HEK293T (cell line): ENCODE results near the gene RUSC1.
"Not testable (repeated sequence)": the region's sequence is repeated elsewhere in the genome, so short reads cannot be mapped to it uniquely, and the experiment has no call there.

Experiments
- CTCF ChIA-PET: fragments of 350-600 bp; formaldehyde crosslinking; extraction: SDS; loops from one replicate; lab custom pipeline; 2021; ENCODE audit warnings: antibody characterized with exemption, inconsistent platforms; lab: Yijun Ruan, JAX
- POLR2A ChIA-PET: fragments of 350-600 bp; formaldehyde crosslinking; extraction: SDS; loops from one replicate; lab custom pipeline; 2020; ENCODE audit warnings: antibody characterized with exemption, inconsistent platforms; lab: Yijun Ruan, JAX
- DNase-seq: peaks from one replicate; pipeline ENCODE4 v3.0.0; 2012; ENCODE audit warnings: mixed read lengths; ENCODE audit errors: extremely low spot score
- ARNT ChIP-seq: fragments of 450-650 bp; IDR thresholded peaks from 2 replicates; pipeline ENCODE4 v1.6.1; 2017; ENCODE audit warnings: mild to moderate bottlenecking
- BHLHE40 ChIP-seq: fragments of 450-650 bp; IDR thresholded peaks from 2 replicates; pipeline ENCODE4 v1.6.1; 2016; ENCODE audit warnings: mild to moderate bottlenecking, moderate library complexity, borderline replicate concordance
- CTBP1 ChIP-seq: fragments of 450-650 bp; IDR thresholded peaks from 2 replicates; pipeline ENCODE4 v1.6.1; 2016; ENCODE audit warnings: borderline replicate concordance
- ELF4 ChIP-seq: fragments of 450-650 bp; IDR thresholded peaks from 2 replicates; pipeline ENCODE4 v1.6.1; 2017; ENCODE audit warnings: antibody characterized with exemption
- FOXA1 ChIP-seq: fragments of 450-650 bp; IDR thresholded peaks from 2 replicates; pipeline ENCODE4 v1.6.1; 2016; ENCODE audit warnings: mild to moderate bottlenecking
- FOXK2 ChIP-seq: fragments of 450-650 bp; IDR thresholded peaks from 2 replicates; pipeline ENCODE4 v1.6.1; 2016; ENCODE audit warnings: mild to moderate bottlenecking
- FOXM1 ChIP-seq: fragments of 450-650 bp; IDR thresholded peaks from 2 replicates; pipeline ENCODE4 v1.6.1; 2017; ENCODE audit warnings: mild to moderate bottlenecking, borderline replicate concordance
- HDGF ChIP-seq: fragments of 450-650 bp; IDR thresholded peaks from 2 replicates; pipeline ENCODE4 v1.6.1; 2017; ENCODE audit warnings: antibody characterized with exemption, borderline replicate concordance
- L3MBTL2 ChIP-seq: fragments of 450-650 bp; conservative IDR thresholded peaks from 2 replicates; pipeline ENCODE4 v1.6.1; 2016; ENCODE audit warnings: mild to moderate bottlenecking
- LEF1 ChIP-seq: fragments of 450-650 bp; IDR thresholded peaks from 2 replicates; pipeline ENCODE4 v1.6.1; 2017; ENCODE audit warnings: mild to moderate bottlenecking, borderline replicate concordance
- NFRKB ChIP-seq: fragments of 450-650 bp; IDR thresholded peaks from 2 replicates; pipeline ENCODE4 v1.6.1; 2016; ENCODE audit warnings: mild to moderate bottlenecking, moderate library complexity
- SP1 ChIP-seq: fragments of 450-650 bp; IDR thresholded peaks from 2 replicates; pipeline ENCODE4 v1.6.1; 2017
- SUZ12 ChIP-seq: fragments of 450-650 bp; IDR thresholded peaks from 2 replicates; pipeline ENCODE4 v1.6.1; 2016; ENCODE audit warnings: mild to moderate bottlenecking
- TARDBP ChIP-seq: fragments of 450-650 bp; IDR thresholded peaks from 2 replicates; pipeline ENCODE4 v1.6.1; 2016
- ZNF384 ChIP-seq: fragments of 450-650 bp; IDR thresholded peaks from 2 replicates; pipeline ENCODE4 v1.6.1; 2016
- TF ChIP-seq, protein P1 (sequence below): fragments of 450-650 bp; IDR thresholded peaks from 2 replicates; pipeline ENCODE4 v1.6.1; 2016

RUSC1 gene

DNA sequence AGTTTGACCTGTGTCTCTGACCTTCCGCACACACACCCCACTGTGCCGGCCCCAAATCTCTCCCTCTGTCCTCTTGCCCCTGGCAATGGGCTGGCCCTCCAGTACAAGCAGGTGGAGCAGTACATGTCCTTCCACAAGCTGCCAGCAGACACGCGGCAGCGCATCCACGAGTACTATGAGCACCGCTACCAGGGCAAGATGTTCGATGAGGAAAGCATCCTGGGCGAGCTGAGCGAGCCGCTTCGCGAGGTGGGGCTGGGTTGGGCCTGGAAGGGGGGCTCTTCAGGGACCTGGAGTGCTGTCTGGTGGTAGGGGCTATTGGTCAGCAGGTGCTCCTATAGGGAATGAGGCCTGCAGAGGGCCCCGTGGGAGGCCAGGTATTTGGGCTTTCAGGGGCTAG, 35.6 kb upstream of the RUSC1 start:
- no peak for TF ChIP-seq TARDBP
- TF ChIP-seq LEF1, result no peak
- no peak for TF ChIP-seq NFRKB
- TF ChIP-seq FOXA1, result no peak
- TF ChIP-seq ARNT, result no peak
- TF ChIP-seq FOXM1, result no peak
- no peak for TF ChIP-seq HDGF
- TF ChIP-seq CTBP1, result no peak
- no peak for TF ChIP-seq SUZ12
- no peak for TF ChIP-seq FOXK2
- no peak for TF ChIP-seq SP1
- TF ChIP-seq, protein P1, sequence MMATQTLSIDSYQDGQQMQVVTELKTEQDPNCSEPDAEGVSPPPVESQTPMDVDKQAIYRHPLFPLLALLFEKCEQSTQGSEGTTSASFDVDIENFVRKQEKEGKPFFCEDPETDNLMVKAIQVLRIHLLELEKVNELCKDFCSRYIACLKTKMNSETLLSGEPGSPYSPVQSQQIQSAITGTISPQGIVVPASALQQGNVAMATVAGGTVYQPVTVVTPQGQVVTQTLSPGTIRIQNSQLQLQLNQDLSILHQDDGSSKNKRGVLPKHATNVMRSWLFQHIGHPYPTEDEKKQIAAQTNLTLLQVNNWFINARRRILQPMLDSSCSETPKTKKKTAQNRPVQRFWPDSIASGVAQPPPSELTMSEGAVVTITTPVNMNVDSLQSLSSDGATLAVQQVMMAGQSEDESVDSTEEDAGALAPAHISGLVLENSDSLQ, result no peak
- DNase-seq, result no peak
- CTCF ChIA-PET, result interaction anchor here (1.0 kb wide), 1 partner anchor 13 kb away, joined by 4 read pairs; no protein-coding TSS in a partner anchor
- POLR2A ChIA-PET, result interaction anchor here (2.1 kb wide), 1 partner anchor 11 kb away, joined by 11 read pairs; the partner anchor contains the start of gene CLK2

DNA sequence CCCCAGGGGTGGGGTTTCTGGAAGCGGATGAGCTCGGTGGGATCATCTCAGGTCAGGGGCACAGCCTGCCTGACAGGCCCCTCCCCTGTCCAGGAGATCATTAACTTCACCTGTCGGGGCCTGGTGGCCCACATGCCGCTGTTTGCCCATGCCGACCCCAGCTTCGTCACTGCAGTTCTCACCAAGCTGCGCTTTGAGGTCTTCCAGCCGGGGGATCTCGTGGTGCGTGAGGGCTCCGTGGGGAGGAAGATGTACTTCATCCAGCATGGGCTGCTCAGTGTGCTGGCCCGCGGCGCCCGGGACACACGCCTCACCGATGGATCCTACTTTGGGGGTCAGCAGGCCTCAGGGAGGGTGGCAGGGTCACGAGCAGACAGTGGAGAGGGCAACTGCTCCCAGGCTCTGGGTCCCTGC, 35.1 kb upstream of the RUSC1 start:
- no peak for TF ChIP-seq SP1
- TF ChIP-seq FOXA1, result no peak
- no peak for TF ChIP-seq NFRKB
- no peak for TF ChIP-seq CTBP1
- no peak for TF ChIP-seq SUZ12
- no peak for TF ChIP-seq ARNT
- no peak for TF ChIP-seq ELF4
- TF ChIP-seq LEF1, result no peak
- TF ChIP-seq L3MBTL2, result no peak
- no peak for TF ChIP-seq FOXK2
- no peak for TF ChIP-seq ZNF384
- TF ChIP-seq BHLHE40, result no peak
- TF ChIP-seq HDGF, result no peak
- no peak for TF ChIP-seq TARDBP
- ChIA-PET CTCF (interaction anchor here (1.0 to 1.6 kb wide), 2 partner anchors 12 to 35 kb away, joined by 4 to 7 read pairs; no protein-coding TSS in a partner anchor), POLR2A (interaction anchor here (2.1 kb wide), 1 partner anchor 12 kb away, joined by 11 read pairs; the partner anchor contains the start of gene CLK2)
- DNase-seq, result no peak

DNA sequence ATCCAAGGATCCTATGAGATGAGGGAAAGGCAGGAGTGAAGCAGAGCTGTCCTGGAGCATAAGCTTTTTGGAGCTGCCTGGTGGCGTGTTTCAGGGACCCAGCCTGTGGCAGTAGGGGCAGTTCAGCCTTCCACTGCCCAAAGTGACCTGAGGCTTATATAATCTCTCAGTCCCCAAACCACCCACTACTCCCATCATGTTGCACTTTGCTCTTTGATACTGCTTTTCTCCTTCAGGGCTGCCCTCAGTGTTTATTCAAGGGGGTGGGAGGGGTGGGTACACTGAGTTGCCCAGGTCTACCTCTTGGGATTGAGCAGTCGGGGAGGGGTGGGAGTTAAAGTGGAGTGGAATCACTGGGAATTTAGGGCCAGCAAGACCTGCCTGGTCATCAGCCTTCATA, 34.1 kb upstream of the RUSC1 start:
- ChIA-PET POLR2A (interaction anchor here (0.6 to 2.3 kb wide), 4 partner anchors 10 to 42 kb away, joined by 3 to 11 read pairs (median 6); partner anchors contain the start of genes CLK2, HCN3 and SCAMP3), CTCF (interaction anchor here (1.6 kb wide), 1 partner anchor 36 kb away, joined by 7 read pairs; no protein-coding TSS in a partner anchor)
- DNase-seq, result no peak
- TF ChIP-seq FOXK2 (no peak), FOXM1 (no peak), FOXA1 (no peak), CTBP1 (no peak), SP1 (no peak), ELF4 (no peak), L3MBTL2 (no peak), ZNF384 (no peak), HDGF (no peak), ARNT (no peak), NFRKB (no peak), SUZ12 (no peak), LEF1 (no peak), TARDBP (no peak), BHLHE40 (no peak)
- TF ChIP-seq, protein P1, result no peak

DNA sequence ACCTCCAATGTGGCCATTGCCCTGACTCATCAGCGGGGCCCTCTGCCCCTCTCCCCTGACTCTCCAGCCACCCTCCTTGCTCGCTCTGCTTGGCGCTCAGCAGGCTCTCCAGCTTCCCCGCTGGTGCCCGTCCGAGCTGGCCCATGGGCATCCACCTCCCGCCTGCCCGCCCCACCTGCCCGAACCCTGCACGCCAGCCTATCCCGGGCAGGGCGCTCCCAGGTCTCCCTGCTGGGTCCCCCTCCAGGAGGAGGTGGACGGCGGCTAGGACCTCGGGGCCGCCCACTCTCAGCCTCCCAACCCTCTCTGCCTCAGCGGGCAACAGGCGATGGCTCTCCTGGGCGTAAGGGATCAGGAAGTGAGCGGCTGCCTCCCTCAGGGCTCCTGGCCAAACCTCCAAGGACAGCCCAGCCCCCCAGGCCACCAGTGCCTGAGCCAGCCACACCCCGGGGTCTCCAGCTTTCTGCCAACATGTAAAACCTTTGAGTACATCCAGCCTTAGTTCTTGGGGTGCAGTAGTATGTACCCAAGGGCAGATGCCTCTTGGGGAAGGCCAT, 32.6 kb upstream of the RUSC1 start:
- TF ChIP-seq L3MBTL2 (no peak), BHLHE40 (no peak), FOXM1 (no peak), ARNT (no peak), SP1 (no peak), FOXA1 (no peak), HDGF (no peak), NFRKB (no peak), CTBP1 (no peak), FOXK2 (no peak), SUZ12 (no peak), ZNF384 (no peak), ELF4 (no peak), TARDBP (no peak), LEF1 (no peak)
- TF ChIP-seq, protein P1, result no peak
- ChIA-PET POLR2A (interaction anchor here (0.7 to 2.3 kb wide), 2 partner anchors 11 to 20 kb away, joined by 4 to 7 read pairs; partner anchors contain the start of gene HCN3), CTCF (no interaction called here)
- no peak for DNase-seq

DNA sequence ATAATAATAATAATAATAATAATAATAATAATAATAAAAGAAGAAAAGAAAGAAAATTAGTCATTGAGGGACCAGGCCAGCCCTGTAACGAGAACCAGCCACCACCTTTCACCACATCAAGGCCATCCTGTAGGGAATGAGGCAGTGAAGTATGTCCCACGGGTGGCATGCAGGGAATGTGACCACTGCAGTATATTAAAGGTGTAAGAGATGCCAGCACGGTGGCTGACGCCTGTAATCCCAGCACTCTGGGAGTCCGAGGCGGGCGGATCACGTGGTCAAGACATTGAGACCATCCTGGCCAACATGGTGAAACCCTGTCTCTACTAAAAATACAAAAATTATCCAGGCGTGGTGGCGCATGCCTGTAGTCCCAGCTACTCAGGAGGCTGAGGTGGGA, 29.7 kb upstream of the RUSC1 start:
- CTCF ChIA-PET, DNase-seq: not testable (repeated sequence)
- POLR2A ChIA-PET, result interaction anchor here (3.3 kb wide), 1 partner anchor 18 kb away, joined by 12 read pairs; the partner anchor contains the start of gene CLK2

DNA sequence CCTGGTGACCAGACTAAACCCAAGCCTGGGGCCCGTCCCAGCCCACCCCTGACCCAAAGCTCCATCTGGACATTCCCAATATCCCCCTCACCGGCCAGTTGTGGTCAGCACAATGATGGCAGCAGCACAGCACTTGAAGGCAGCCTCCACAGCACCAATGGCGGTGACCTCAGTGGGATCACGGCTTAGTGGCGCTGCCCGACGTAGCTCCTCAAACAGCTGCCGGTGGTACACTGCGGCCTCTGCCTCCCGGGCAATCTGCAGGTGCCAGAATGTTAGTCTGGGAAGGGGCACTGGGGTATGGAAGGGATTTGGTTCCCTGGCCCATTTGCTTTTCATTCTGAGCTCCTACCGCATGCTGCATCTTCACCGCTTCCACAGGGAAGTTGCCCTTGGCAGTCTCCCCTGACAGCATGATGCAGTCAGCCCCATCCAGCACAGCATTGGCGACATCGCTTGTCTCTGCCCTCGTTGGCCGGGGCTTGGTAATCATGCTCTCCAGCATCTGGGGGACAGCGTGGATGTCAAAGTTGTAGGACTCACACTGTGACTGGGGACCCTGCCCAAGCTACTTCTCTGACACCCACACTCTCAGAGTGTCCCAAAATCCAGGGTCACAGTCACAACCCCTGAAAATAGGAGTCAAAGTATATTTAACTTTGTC, 27.5 kb upstream of the RUSC1 start:
- no peak for DNase-seq
- CTCF ChIA-PET, result interaction anchor here (1.3 to 1.4 kb wide), 2 partner anchors 16 to 42 kb away, joined by 4 to 5 read pairs; partner anchors contain the start of gene HCN3
- POLR2A ChIA-PET, result interaction anchor here (1.0 to 3.3 kb wide), 5 partner anchors 15 to 67 kb away, joined by 3 to 12 read pairs (median 4); partner anchors contain the start of gene CLK2
- no peak for TF ChIP-seq FOXK2
- TF ChIP-seq SP1, result no peak
- no peak for TF ChIP-seq ELF4
- TF ChIP-seq FOXA1, result no peak
